Right atrium auricular region (tissue), 2 donors: ENCODE measurements around the gene NAA30. TPM values are rescaled to one million over a fixed set of nuclear protein-coding genes. Genes with fewer than 3 reads are reported as not detected.

Experiments
- DNase-seq: peaks from one replicate; pipeline ENCODE4 v3.0.0-alpha.2; 2019; ENCODE audit warnings: low spot score
- H3K27ac ChIP-seq, 2 donors: fragments of 200-600 bp; sonication (generic); 1 replicate in 1 of 2; 2 replicates in 1 of 2; pipeline ENCODE4 v1.5.1; 2016 to 2019
- H3K27me3 ChIP-seq, 2 donors: fragments of 200-600 bp; sonication (generic); one replicate each; pipeline versions ENCODE4 v1.5.1 to v1.6.0; 2017 to 2019
- H3K36me3 ChIP-seq: fragments of 200-600 bp; sonication (generic); one replicate; pipeline ENCODE4 v1.5.1; 2016
- H3K4me1 ChIP-seq, 2 donors: fragments of 200-600 bp; sonication (generic); one replicate each; pipeline versions ENCODE4 v1.5.1 to v1.6.0; 2017 to 2019
- H3K4me3 ChIP-seq, 2 donors: fragments of 200-600 bp; sonication (generic); 1 replicate in 1 of 2; 2 replicates in 1 of 2; pipeline ENCODE4 v1.5.1; 2017 to 2019; ENCODE audit warnings: mild to moderate bottlenecking in 1 of 2, moderate library complexity in 1 of 2
- H3K9me3 ChIP-seq, 2 donors: fragments of 200-600 bp; sonication (generic); one replicate each; pipeline ENCODE4 v1.5.1; 2019
- CTCF ChIP-seq, 2 donors: fragments of 200-600 bp; sonication (generic); IDR thresholded peaks; one replicate each; pipeline ENCODE4 v1.5.1; 2019; ENCODE audit warnings: antibody characterized with exemption in 2 of 2
- total RNA-seq, 2 donors: library from RNA; depleted of rRNA; stranded (reverse); fragments of >200 nt; gene quantifications; one replicate each; pipeline ENCODE4 v1.1.0, GENCODE V29; 2016

The NAA30 gene
- total RNA-seq, 2 donors from 2014 or later = 15.2 to 26.1 TPM

GRCh38 chr14:57390806-57391516, 575 bp downstream of the NAA30 start:
- Histone ChIP-seq H3K27ac (peak overlapping the region; percentile 85 to 92), H3K27me3 (no peaks in the 10 kb centered on the region), H3K9me3 (no peaks in the 10 kb centered on the region), H3K36me3 (no peaks in the 10 kb centered on the region), H3K4me1 (peaks cover 0 to 31% of the 10 kb centered on the region in 2 donors), H3K4me3 (peak overlapping the region; percentile 78 to 88)
- TF ChIP-seq CTCF (IDR thresholded peaks at IDR 0.05) = no peak
- DNase-seq = no peak

- no peaks in the 10 kb centered on the region for H3K36me3 ChIP-seq
- H3K4me3 ChIP-seq = peak overlapping the region; percentile 78 to 88
- peaks cover 0 to 31% of the 10 kb centered on the region in 2 donors for H3K4me1 ChIP-seq
- H3K27ac ChIP-seq = peak overlapping the region; percentile 85 to 92
- no peak for TF ChIP-seq CTCF (IDR thresholded peaks at IDR 0.05)
- no peaks in the 10 kb centered on the region for H3K9me3 ChIP-seq
- H3K27me3 ChIP-seq = no peaks in the 10 kb centered on the region
- DNase-seq = no peak
Observed at GRCh38 chr14:57391517-57392195, 1.3 kb downstream of the NAA30 start.

GRCh38 chr14:57392830-57393229, 2.4 kb downstream of the NAA30 start:
- H3K4me1 ChIP-seq = peaks cover 0 to 31% of the 10 kb centered on the region in 2 donors
- no peak overlapping the region for H3K27ac ChIP-seq
- peaks cover 4% of the 10 kb centered on the region for H3K36me3 ChIP-seq
- no peaks in the 10 kb centered on the region for H3K27me3 ChIP-seq
- DNase-seq = no peak
- TF ChIP-seq CTCF (IDR thresholded peaks at IDR 0.05) = no peak
- H3K9me3 ChIP-seq = no peaks in the 10 kb centered on the region
- no peak overlapping the region for H3K4me3 ChIP-seq

GRCh38 chr14:57400556-57401494, 10.4 kb downstream of the NAA30 start:
- no peak overlapping the region for H3K4me3 ChIP-seq
- no peaks in the 10 kb centered on the region for H3K27me3 ChIP-seq
- peaks cover 0 to 6% of the 10 kb centered on the region in 2 donors for H3K4me1 ChIP-seq
- H3K27ac ChIP-seq = no peak overlapping the region
- no peaks in the 10 kb centered on the region for H3K9me3 ChIP-seq
- TF ChIP-seq CTCF (IDR thresholded peaks at IDR 0.05) = no peak
- peaks cover 24% of the 10 kb centered on the region for H3K36me3 ChIP-seq
- DNase-seq = no peak

GRCh38 chr14:57401501-57401900, 11.1 kb downstream of the NAA30 start:
- peaks cover 0 to 6% of the 10 kb centered on the region in 2 donors for H3K4me1 ChIP-seq
- H3K4me3 ChIP-seq = no peak overlapping the region

More at GRCh38 chr14:57401501-57401900, 11.1 kb downstream of the NAA30 start:
- no peaks in the 10 kb centered on the region for H3K9me3 ChIP-seq
- H3K36me3 ChIP-seq = peaks cover 24% of the 10 kb centered on the region
- H3K27ac ChIP-seq = no peak overlapping the region
- TF ChIP-seq CTCF (IDR thresholded peaks at IDR 0.05) = no peak
- no peak for DNase-seq
- H3K27me3 ChIP-seq = no peaks in the 10 kb centered on the region
